Fibroblast of lung (primary cell): ENCODE results near the gene TMCC3. TPM values are rescaled to one million over a fixed set of nuclear protein-coding genes. Genes with fewer than 3 reads are reported as not detected.

Source experiments
- DNase-seq, 2 donors: peaks; one replicate each; pipeline versions ENCODE4 v3.0.0 to v3.0.0-alpha.2; 2010; ENCODE audit warnings: low read depth in 2 of 2
- H2AFZ ChIP-seq: 2 replicates; pipeline ENCODE4 v1.5.1; 2012; ENCODE audit warnings: low read length, control low read depth, inconsistent platforms
- H3K27ac ChIP-seq: 2 replicates; pipeline ENCODE4 v1.5.1; 2011; ENCODE audit warnings: low read length, control low read depth; ENCODE audit not compliant: insufficient read depth
- H3K27me3 ChIP-seq: 2 replicates; pipeline ENCODE4 v1.5.1; 2011; ENCODE audit warnings: mild to moderate bottlenecking, low read length; ENCODE audit not compliant: control insufficient read depth, insufficient read depth
- H3K36me3 ChIP-seq: 2 replicates; pipeline ENCODE4 v1.5.1; 2011; ENCODE audit warnings: low read length; ENCODE audit not compliant: control insufficient read depth, insufficient read depth
- H3K4me1 ChIP-seq: 2 replicates; pipeline ENCODE4 v1.5.1; 2011; ENCODE audit warnings: low read length; ENCODE audit not compliant: control insufficient read depth, insufficient read depth; ENCODE audit errors: extremely low read depth
- H3K4me2 ChIP-seq: 2 replicates; pipeline ENCODE4 v1.5.1; 2011; ENCODE audit warnings: low read length, control low read depth; ENCODE audit not compliant: insufficient read depth; ENCODE audit errors: extremely low read depth
- H3K4me3 ChIP-seq, 4 experiments: fragments of 200-600 bp in 1 of 4; sonication (generic) in 1 of 4; replicated peaks in 1 of 4; 2 replicates each; pipeline ENCODE4 v1.5.1; 2011 to 2016; ENCODE audit warnings: low read length in 4 of 4, low read depth in 3 of 4, mild to moderate bottlenecking in 3 of 4, control low read depth in 2 of 4, inconsistent platforms in 1 of 4, mixed read lengths in 1 of 4; ENCODE audit not compliant: insufficient read depth in 1 of 4; ENCODE audit errors: control extremely low read depth in 1 of 4
- H3K79me2 ChIP-seq: 2 replicates; pipeline ENCODE4 v1.5.1; 2012; ENCODE audit warnings: mild to moderate bottlenecking, low read length, inconsistent platforms; ENCODE audit not compliant: control insufficient read depth, insufficient read depth
- H3K9ac ChIP-seq: 2 replicates; pipeline ENCODE4 v1.5.1; 2011; ENCODE audit warnings: mild to moderate bottlenecking, low read length, control low read depth; ENCODE audit not compliant: insufficient read depth
- H3K9me3 ChIP-seq: 2 replicates; pipeline ENCODE4 v1.5.1; 2012; ENCODE audit warnings: low read depth, low read length; ENCODE audit not compliant: control insufficient read depth, insufficient read depth
- H4K20me1 ChIP-seq: 2 replicates; pipeline ENCODE4 v1.5.1; 2011; ENCODE audit warnings: low read length; ENCODE audit not compliant: control insufficient read depth, insufficient read depth; ENCODE audit errors: extremely low read depth
- EZH2 ChIP-seq: IDR thresholded peaks from 2 replicates; pipeline ENCODE4 v1.5.1; 2012; ENCODE audit warnings: low read length, control low read depth, mild to moderate bottlenecking; ENCODE audit errors: missing control alignments
- polyA plus RNA-seq, 2 donors: library from polyadenylated mRNA; depleted of rRNA in 1 of 2; stranded (reverse) in 1 of 2; unstranded in 1 of 2; fragments of >200 nt; gene quantifications; 2 replicates each; pipeline ENCODE4 v1.2.1, GENCODE V29; 2011 to 2012; ENCODE audit warnings: missing spikeins in 1 of 2
- total RNA-seq: library from RNA; depleted of rRNA; stranded (reverse); fragments of >200 nt; gene quantifications from 2 replicates; pipeline ENCODE4 v1.2.1, GENCODE V29; 2014
- TF ChIP-seq, protein P1 (sequence below), 2 donors: IDR thresholded peaks in 1 of 2; conservative IDR thresholded peaks in 1 of 2; 1 replicate in 1 of 2; 2 replicates in 1 of 2; pipeline ENCODE4 v1.5.1; 2011 to 2012; ENCODE audit warnings: low read length in 2 of 2, control low read depth in 1 of 2, inconsistent platforms in 1 of 2, low read depth in 1 of 2, mild to moderate bottlenecking in 1 of 2

The TMCC3 gene
- total and polyA plus RNA-seq, 2 donors (not counting 1 experiment from before 2014, with no cell fraction given): 0.22 to 0.33 TPM

DNA sequence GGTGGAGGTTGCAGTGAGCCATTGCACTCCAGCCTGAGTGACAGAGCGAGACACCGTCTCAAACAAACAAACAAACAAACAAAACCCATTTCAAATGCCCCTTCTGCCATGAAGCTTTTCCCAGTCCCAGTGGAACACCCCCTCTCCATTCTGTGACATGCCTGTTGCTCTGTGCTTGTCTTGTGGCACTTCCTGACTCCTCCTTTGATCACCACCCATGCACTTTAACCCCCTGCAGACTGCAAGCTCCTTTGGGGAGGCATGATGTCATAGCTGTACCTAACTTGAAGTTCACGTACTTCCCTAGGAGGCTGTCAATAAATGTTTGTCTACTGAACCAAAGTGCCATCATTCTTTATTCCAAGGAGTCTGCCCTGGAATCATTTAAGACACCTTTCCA, 64.7 kb downstream of the TMCC3 start:
- H2AFZ ChIP-seq: no peak overlapping the region
- H3K9ac ChIP-seq: no peak overlapping the region
- TF ChIP-seq, protein P1, sequence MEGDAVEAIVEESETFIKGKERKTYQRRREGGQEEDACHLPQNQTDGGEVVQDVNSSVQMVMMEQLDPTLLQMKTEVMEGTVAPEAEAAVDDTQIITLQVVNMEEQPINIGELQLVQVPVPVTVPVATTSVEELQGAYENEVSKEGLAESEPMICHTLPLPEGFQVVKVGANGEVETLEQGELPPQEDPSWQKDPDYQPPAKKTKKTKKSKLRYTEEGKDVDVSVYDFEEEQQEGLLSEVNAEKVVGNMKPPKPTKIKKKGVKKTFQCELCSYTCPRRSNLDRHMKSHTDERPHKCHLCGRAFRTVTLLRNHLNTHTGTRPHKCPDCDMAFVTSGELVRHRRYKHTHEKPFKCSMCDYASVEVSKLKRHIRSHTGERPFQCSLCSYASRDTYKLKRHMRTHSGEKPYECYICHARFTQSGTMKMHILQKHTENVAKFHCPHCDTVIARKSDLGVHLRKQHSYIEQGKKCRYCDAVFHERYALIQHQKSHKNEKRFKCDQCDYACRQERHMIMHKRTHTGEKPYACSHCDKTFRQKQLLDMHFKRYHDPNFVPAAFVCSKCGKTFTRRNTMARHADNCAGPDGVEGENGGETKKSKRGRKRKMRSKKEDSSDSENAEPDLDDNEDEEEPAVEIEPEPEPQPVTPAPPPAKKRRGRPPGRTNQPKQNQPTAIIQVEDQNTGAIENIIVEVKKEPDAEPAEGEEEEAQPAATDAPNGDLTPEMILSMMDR (conservative IDR thresholded peaks at IDR 0.05 in 1 of 2, IDR thresholded peaks at IDR 0.05 in 1 of 2; ENCODE audit: low read depth in 1 of 2, low read length in 2 of 2): no peak
- TF ChIP-seq EZH2: no peak
- no peaks in the 10 kb centered on the region for H4K20me1 ChIP-seq
- no peak overlapping the region for H3K27ac ChIP-seq
- no peaks in the 10 kb centered on the region for H3K4me1 ChIP-seq
- H3K9me3 ChIP-seq: no peaks in the 10 kb centered on the region
- no peak for DNase-seq
- H3K4me3 ChIP-seq: no peak overlapping the region
- no peak overlapping the region for H3K4me2 ChIP-seq
- H3K79me2 ChIP-seq: no peaks in the 10 kb centered on the region
- H3K36me3 ChIP-seq: no peaks in the 10 kb centered on the region
- H3K27me3 ChIP-seq: no peaks in the 10 kb centered on the region

DNA sequence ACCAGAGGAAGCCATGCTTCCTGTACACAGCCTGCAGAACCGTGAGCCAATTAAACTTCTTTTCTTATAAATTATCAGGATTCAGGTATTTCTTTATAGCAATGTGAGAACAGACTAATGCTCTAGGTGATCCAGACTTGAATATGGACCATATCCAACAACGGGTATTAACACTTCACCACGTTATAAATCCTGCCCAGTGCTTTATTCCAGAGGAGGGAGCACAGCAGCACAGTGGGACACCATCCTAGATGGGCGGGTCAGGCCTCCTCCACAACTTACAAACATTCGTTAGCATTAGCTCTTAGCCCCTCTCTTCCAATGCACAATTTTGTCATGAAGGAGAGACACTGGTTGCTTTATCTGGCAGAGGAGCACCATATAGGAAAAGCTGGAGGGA, 66.0 kb downstream of the TMCC3 start:
- no peaks in the 10 kb centered on the region for H3K36me3 ChIP-seq
- no peak overlapping the region for H3K4me3 ChIP-seq
- no peaks in the 10 kb centered on the region for H3K9me3 ChIP-seq
- no peaks in the 10 kb centered on the region for H4K20me1 ChIP-seq
- H3K79me2 ChIP-seq: no peaks in the 10 kb centered on the region
- no peak for TF ChIP-seq EZH2
- TF ChIP-seq, protein P1 (conservative IDR thresholded peaks at IDR 0.05 in 1 of 2, IDR thresholded peaks at IDR 0.05 in 1 of 2; ENCODE audit: low read depth in 1 of 2, low read length in 2 of 2): no peak
- H3K4me1 ChIP-seq: no peaks in the 10 kb centered on the region
- H3K9ac ChIP-seq: no peak overlapping the region
- H3K27ac ChIP-seq: no peak overlapping the region
- DNase-seq: no peak
- H2AFZ ChIP-seq: no peak overlapping the region
- no peaks in the 10 kb centered on the region for H3K27me3 ChIP-seq
- no peak overlapping the region for H3K4me2 ChIP-seq

DNA sequence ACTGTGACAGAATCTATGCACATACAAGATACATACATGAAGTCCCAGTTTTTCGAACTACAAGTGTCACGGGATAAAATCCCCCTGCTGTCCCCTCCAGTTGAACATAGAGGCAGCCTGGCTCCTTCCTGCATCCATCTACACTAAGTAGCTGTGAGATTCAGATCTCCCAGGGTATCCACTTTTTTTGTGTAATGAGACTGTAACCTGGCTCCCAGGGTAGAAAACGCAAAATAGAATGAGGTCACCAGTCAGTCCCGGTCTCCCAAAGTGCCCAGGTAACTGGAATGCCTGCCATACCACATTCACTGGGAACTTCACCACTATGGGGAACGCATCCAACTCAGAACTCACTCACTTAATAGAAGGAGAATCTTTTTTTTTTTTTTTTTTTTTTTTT, 67.8 kb downstream of the TMCC3 start:
- no peak overlapping the region for H3K9ac ChIP-seq
- no peaks in the 10 kb centered on the region for H4K20me1 ChIP-seq
- no peak for DNase-seq
- no peaks in the 10 kb centered on the region for H3K4me1 ChIP-seq
- H3K4me3 ChIP-seq: no peak overlapping the region
- TF ChIP-seq, protein P1 (conservative IDR thresholded peaks at IDR 0.05 in 1 of 2, IDR thresholded peaks at IDR 0.05 in 1 of 2; ENCODE audit: low read depth in 1 of 2, low read length in 2 of 2): no peak
- TF ChIP-seq EZH2: no peak
- no peaks in the 10 kb centered on the region for H3K27me3 ChIP-seq
- H2AFZ ChIP-seq: no peak overlapping the region
- H3K4me2 ChIP-seq: no peak overlapping the region
- H3K79me2 ChIP-seq: no peaks in the 10 kb centered on the region
- H3K9me3 ChIP-seq: no peaks in the 10 kb centered on the region
- H3K27ac ChIP-seq: no peak overlapping the region
- no peaks in the 10 kb centered on the region for H3K36me3 ChIP-seq
